Activated T-helper 1 cell treated with anti-CD3 and anti-CD28 coated beads, Interleukin-12 subunit alpha, Interleukin-12 subunit beta, Interleukin-2, Interleukin-4 antibody, amounts not matched to agents 30 ng/mL and 10 ng/mL and 1 ng/mL, durations not matched to agents 14 hours and 24 hours and 36 hours (primary cell): ENCODE data around the gene TAF3. TPM values are rescaled to one million over a fixed set of nuclear protein-coding genes. Genes with fewer than 3 reads are reported as not detected.

Experiments used
- DNase-seq: peaks from one replicate; pipeline ENCODE4 v3.0.0; 2021; ENCODE audit warnings: low spot score
- H3K27ac Mint-ChIP-seq: one replicate; pipeline ENCODE4 v1.8.0; 2021; ENCODE audit warnings: mild to moderate bottlenecking, mixed read lengths
- H3K27me3 Mint-ChIP-seq: one replicate; pipeline ENCODE4 v1.8.0; 2022; ENCODE audit warnings: mild to moderate bottlenecking, moderate library complexity, mixed read lengths; ENCODE audit not compliant: insufficient read depth
- H3K36me3 Mint-ChIP-seq: one replicate; pipeline ENCODE4 v1.8.0; 2021; ENCODE audit warnings: low read depth, mixed read lengths
- H3K4me1 Mint-ChIP-seq: one replicate; pipeline ENCODE4 v1.8.0; 2021; ENCODE audit warnings: low read depth, mixed read lengths
- H3K4me3 Mint-ChIP-seq: one replicate; pipeline ENCODE4 v1.8.0; 2021; ENCODE audit warnings: mild to moderate bottlenecking, moderate library complexity, mixed read lengths
- H3K9me3 Mint-ChIP-seq: one replicate; pipeline ENCODE4 v1.8.0; 2021; ENCODE audit warnings: mixed read lengths
- intact Hi-C: fragments of 100-400 bp; cut with micrococcal nuclease; formaldehyde crosslinking; loops from one replicate; pipeline ENCODE4 v1.15.1; 2024
- total RNA-seq: library from RNA; stranded (reverse); gene quantifications from 2 replicates; pipeline ENCODE4 v1.2.3, GENCODE V29; 2022

Gene TAF3
- total RNA-seq, 1 donor from 2014 or later = 15.1 TPM

GRCh38 chr10:7895699-7896090 lies 77.4 kb downstream of the TAF3 start:
- Mint-ChIP-seq H3K4me3 (no peak overlapping the region), H3K27ac (no peak overlapping the region), H3K4me1 (peaks cover 6% of the 10 kb centered on the region), H3K36me3 (peaks cover 19% of the 10 kb centered on the region), H3K27me3 (peaks cover 3% of the 10 kb centered on the region), H3K9me3 (no peaks in the 10 kb centered on the region)
- intact Hi-C loops = no loop called here
- DNase-seq = no peak

- peaks cover 3% of the 10 kb centered on the region for H3K27me3 Mint-ChIP-seq
- no peak overlapping the region for H3K27ac Mint-ChIP-seq
- intact Hi-C loops = no loop called here
- no peak for DNase-seq
- no peak overlapping the region for H3K4me3 Mint-ChIP-seq
- H3K4me1 Mint-ChIP-seq = peaks cover 6% of the 10 kb centered on the region
- H3K36me3 Mint-ChIP-seq = peaks cover 19% of the 10 kb centered on the region
- no peaks in the 10 kb centered on the region for H3K9me3 Mint-ChIP-seq
These were observed 78.0 kb downstream of the TAF3 start for GRCh38 chr10:7896297-7896696.

- no peak for DNase-seq
- intact Hi-C loops = no loop called here
- Mint-ChIP-seq H3K9me3 (no peaks in the 10 kb centered on the region), H3K4me1 (peaks cover 6% of the 10 kb centered on the region), H3K27me3 (no peaks in the 10 kb centered on the region), H3K4me3 (no peak overlapping the region), H3K36me3 (peaks cover 17% of the 10 kb centered on the region), H3K27ac (no peak overlapping the region)
These were observed 83.0 kb downstream of the TAF3 start for GRCh38 chr10:7901256-7901655.

DNA sequence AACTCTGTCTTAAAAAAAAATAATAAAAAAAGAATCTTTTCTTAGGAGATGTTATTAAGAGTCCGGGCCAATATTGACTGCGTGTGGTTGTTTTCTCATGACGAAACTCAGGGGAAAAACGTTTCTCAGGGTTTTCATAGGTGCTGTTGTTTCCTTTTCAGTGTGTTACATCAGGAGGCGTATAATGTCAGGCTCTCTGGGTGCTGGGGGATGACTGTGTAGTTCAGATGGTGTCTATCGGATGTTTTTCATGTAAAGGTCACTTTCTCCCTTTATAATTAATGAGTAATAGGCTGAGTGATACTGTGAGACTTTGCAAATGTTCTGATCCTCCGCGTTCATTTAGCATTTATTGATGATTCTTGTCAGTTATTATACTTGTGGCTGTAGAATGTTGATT lies 84.1 kb downstream of the TAF3 start:
- H3K27me3 Mint-ChIP-seq = no peaks in the 10 kb centered on the region
- H3K36me3 Mint-ChIP-seq = peaks cover 11% of the 10 kb centered on the region
- no peak overlapping the region for H3K4me3 Mint-ChIP-seq

DNA sequence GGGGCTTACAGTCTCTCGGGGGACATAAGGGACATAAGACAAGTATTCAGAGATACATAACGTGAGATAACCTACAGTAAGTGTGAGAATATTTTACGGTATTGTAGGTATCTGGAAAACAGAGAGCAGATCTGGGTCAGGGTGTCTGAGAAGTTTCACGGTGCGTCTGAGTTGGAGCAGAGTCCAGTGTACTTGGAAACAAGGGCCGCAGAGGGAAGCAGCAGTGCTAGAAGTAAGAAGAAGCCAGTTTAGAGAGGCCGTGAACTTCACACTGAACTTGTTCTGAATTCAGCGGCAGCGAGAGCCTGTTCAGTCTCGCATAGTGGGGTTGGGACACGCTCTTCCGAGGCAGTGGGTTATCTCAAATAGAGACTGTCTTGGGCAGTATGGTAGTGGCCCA lies 85.5 kb downstream of the TAF3 start:
- H3K4me3 Mint-ChIP-seq = no peak overlapping the region
- intact Hi-C loops = no loop called here
- H3K27ac Mint-ChIP-seq = no peak overlapping the region
- DNase-seq = no peak
- H3K4me1 Mint-ChIP-seq = peaks cover under 1% of the 10 kb centered on the region
- no peaks in the 10 kb centered on the region for H3K27me3 Mint-ChIP-seq
- H3K36me3 Mint-ChIP-seq = peaks cover 5% of the 10 kb centered on the region
- H3K9me3 Mint-ChIP-seq = no peaks in the 10 kb centered on the region

More for the DNA sequence above, 84.1 kb downstream of the TAF3 start:
- intact Hi-C loops = no loop called here
- no peak for DNase-seq
- Mint-ChIP-seq H3K4me1 (peaks cover 6% of the 10 kb centered on the region), H3K9me3 (no peaks in the 10 kb centered on the region), H3K27ac (no peak overlapping the region)

DNA sequence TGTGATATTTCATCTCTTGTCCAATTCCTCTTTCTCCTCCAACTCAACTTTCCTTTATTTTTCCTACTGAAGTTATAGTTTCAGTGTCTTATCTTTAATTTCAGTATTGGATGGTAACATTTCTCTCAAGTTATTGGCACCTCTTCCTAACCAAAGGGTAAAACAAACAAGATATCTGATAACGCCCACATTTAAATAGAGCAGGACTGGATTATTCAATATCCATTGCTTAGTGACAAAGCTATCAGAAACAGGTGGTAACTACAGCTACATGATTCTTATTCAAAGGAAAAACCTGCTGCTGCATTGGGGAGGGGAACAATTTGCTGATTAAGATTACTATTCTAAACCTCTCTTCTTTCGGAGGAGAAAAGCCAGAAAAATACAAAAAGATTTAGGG lies 87.8 kb downstream of the TAF3 start:
- DNase-seq = no peak
- no peaks in the 10 kb centered on the region for H3K36me3 Mint-ChIP-seq
- no peaks in the 10 kb centered on the region for H3K27me3 Mint-ChIP-seq
- no peak overlapping the region for H3K27ac Mint-ChIP-seq
- no peaks in the 10 kb centered on the region for H3K9me3 Mint-ChIP-seq
- intact Hi-C loops = no loop called here
- H3K4me1 Mint-ChIP-seq = no peaks in the 10 kb centered on the region
- no peak overlapping the region for H3K4me3 Mint-ChIP-seq

DNA sequence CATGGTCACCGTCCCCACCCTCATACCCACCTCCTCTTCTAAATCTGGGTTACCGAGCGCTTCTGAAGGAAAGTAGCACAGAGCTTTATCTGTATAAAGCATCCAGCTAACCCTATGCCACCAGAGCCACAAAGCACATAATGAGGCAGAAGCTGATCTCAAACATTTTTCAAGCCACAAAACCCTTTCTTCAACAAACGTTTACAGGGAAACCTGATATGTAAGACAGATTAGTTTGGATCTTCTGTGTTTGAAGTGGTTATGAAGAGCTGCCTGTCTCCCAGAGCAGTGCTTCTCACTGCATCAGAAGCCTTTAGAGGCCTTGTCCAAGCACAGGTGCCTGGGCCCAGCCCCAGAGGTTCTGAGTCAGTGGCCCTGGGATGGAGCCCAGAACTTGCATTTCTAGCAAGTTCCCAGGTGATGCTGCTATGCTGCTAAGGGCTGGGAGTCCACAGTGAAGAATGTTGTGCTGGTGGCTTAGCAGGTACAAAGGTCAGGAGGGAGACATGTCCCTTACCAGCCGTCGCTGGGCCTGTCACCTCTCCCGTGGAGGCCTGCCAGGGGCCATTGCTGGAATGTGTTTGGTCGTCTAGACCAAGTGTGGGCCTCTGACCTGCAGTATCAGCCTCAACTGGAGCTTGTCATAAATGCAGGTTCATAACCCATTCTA lies 90.4 kb downstream of the TAF3 start:
- H3K27me3 Mint-ChIP-seq = no peaks in the 10 kb centered on the region
- no peak for DNase-seq
- H3K27ac Mint-ChIP-seq = no peak overlapping the region
- H3K9me3 Mint-ChIP-seq = no peaks in the 10 kb centered on the region
- intact Hi-C loops = no loop called here
- no peaks in the 10 kb centered on the region for H3K4me1 Mint-ChIP-seq
- no peak overlapping the region for H3K4me3 Mint-ChIP-seq
- H3K36me3 Mint-ChIP-seq = no peaks in the 10 kb centered on the region

DNA sequence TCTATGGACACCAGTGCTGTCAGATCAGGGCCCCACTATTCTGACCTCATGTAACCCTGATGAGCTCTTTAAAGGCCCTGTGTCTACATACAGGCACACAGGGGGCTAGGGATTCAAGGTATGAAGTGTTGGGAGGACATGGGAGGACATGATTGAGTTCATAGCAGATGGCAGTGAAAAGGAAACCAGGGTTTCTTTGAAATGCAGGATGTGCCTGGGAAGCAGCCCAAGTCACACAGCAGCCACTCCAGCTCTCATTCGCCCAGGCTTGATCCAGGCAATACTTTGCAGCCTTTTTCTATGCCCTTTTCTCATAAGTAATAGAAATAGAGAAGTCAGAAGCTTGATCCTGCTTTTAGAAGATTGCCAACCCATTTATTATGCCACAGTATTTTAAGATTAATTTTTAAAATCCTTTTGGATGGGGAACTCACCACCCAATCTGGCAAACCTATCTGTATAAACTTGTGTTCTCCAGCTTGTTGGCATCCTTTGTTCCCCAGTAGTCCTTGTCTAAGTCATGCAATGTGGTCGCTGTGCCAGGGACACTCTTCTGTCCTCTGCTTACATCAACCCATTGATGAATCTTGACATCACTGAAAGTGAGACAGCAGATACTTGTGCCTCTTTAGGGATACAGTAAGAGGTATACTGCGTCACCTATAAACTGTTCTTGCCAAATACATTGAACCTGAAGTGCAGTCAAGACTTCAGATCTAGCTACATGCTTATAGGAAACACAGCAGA lies 95.0 kb downstream of the TAF3 start:
- no peaks in the 10 kb centered on the region for H3K4me1 Mint-ChIP-seq
- H3K4me3 Mint-ChIP-seq = no peak overlapping the region
- no peak overlapping the region for H3K27ac Mint-ChIP-seq
- H3K27me3 Mint-ChIP-seq = no peaks in the 10 kb centered on the region
- no peaks in the 10 kb centered on the region for H3K9me3 Mint-ChIP-seq
- no peaks in the 10 kb centered on the region for H3K36me3 Mint-ChIP-seq
- intact Hi-C loops = no loop called here
- DNase-seq = no peak

GRCh38 chr10:7915923-7916536 lies 97.7 kb downstream of the TAF3 start:
- Mint-ChIP-seq H3K4me3 (no peak overlapping the region), H3K9me3 (no peaks in the 10 kb centered on the region), H3K4me1 (no peaks in the 10 kb centered on the region), H3K36me3 (no peaks in the 10 kb centered on the region), H3K27ac (no peak overlapping the region), H3K27me3 (no peaks in the 10 kb centered on the region)
- intact Hi-C loops = no loop called here
- DNase-seq = no peak

- Mint-ChIP-seq H3K9me3 (no peaks in the 10 kb centered on the region), H3K4me1 (no peaks in the 10 kb centered on the region), H3K4me3 (no peak overlapping the region), H3K27ac (no peak overlapping the region), H3K36me3 (no peaks in the 10 kb centered on the region), H3K27me3 (no peaks in the 10 kb centered on the region)
- no peak for DNase-seq
- intact Hi-C loops = no loop called here
These were observed 99.4 kb downstream of the TAF3 start for GRCh38 chr10:7917736-7918135.

- H3K36me3 Mint-ChIP-seq = no peaks in the 10 kb centered on the region
- H3K9me3 Mint-ChIP-seq = no peaks in the 10 kb centered on the region
- no peaks in the 10 kb centered on the region for H3K4me1 Mint-ChIP-seq
- no peaks in the 10 kb centered on the region for H3K27me3 Mint-ChIP-seq
- no peak overlapping the region for H3K4me3 Mint-ChIP-seq
- intact Hi-C loops = no loop called here
- H3K27ac Mint-ChIP-seq = no peak overlapping the region
- no peak for DNase-seq
These were observed 104.4 kb downstream of the TAF3 start for GRCh38 chr10:7922707-7923106.

GRCh38 chr10:7928536-7928935 lies 110.2 kb downstream of the TAF3 start:
- intact Hi-C loops = no loop called here
- no peak overlapping the region for H3K27ac Mint-ChIP-seq
- no peaks in the 10 kb centered on the region for H3K9me3 Mint-ChIP-seq
- peaks cover 8% of the 10 kb centered on the region for H3K4me1 Mint-ChIP-seq
- no peaks in the 10 kb centered on the region for H3K36me3 Mint-ChIP-seq
- H3K4me3 Mint-ChIP-seq = no peak overlapping the region
- DNase-seq = no peak
- no peaks in the 10 kb centered on the region for H3K27me3 Mint-ChIP-seq

DNA sequence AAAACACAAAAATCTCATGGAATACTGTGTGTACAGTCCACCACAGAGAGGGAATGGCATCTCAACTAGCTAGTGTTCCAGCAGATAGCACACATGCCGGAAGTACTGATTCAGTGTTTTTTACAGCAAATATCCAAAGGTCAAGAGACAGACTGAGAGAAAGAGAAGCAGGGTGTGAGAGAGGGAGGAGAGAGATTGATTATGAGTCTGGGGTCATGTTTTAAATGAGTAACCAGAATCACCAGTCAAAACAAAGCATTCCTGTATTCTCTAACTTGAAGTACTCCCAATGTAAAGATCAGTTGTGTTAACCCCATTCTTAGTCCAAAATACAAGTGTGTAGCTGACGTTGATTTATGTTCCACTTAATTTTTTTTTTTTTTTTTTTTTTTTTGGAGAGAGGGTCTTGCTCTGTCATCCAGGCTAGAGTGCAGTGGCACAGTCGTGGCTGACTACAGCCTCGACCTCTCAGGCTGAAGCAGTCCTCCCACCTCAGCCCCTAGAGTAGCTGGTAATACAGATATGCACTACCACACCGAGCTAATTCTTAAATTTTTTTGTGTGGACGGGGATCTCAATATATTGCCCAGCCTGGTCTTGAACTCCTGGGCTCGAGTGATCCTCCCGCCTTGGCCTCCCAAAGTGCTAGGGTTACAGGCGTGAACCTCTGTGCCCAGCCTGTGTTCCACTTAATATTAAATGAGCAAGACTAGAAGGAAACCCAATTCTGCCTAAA lies 114.2 kb downstream of the TAF3 start:
- Mint-ChIP-seq H3K9me3 (peaks cover 8% of the 10 kb centered on the region), H3K4me3 (no peak overlapping the region), H3K27me3 (no peaks in the 10 kb centered on the region), H3K27ac (no peak overlapping the region), H3K36me3 (no peaks in the 10 kb centered on the region), H3K4me1 (peaks cover 10% of the 10 kb centered on the region)
- intact Hi-C loops = no loop called here
- DNase-seq = no peak
